Uterus (tissue), 2 donors: Measurements from ENCODE around the gene DNAJC22.

Experiments used
- POLR2A ChIP-seq, 2 donors: fragments of 450-650 bp; IDR thresholded peaks; one replicate each; pipeline ENCODE4 v1.6.1; 2016; ENCODE audit warnings: antibody characterized with exemption in 2 of 2, mild to moderate bottlenecking in 1 of 2, moderate library complexity in 1 of 2
- TF ChIP-seq, protein P1 (sequence below), 4 experiments: fragments of 200-600 bp in 2 of 4; fragments of 450-650 bp in 2 of 4; sonication (generic) in 2 of 4; IDR thresholded peaks; one replicate each; pipeline ENCODE4 v1.5.1; 2016 to 2019; ENCODE audit warnings: antibody characterized with exemption in 4 of 4, mild to moderate bottlenecking in 2 of 4, moderate library complexity in 1 of 4

DNA sequence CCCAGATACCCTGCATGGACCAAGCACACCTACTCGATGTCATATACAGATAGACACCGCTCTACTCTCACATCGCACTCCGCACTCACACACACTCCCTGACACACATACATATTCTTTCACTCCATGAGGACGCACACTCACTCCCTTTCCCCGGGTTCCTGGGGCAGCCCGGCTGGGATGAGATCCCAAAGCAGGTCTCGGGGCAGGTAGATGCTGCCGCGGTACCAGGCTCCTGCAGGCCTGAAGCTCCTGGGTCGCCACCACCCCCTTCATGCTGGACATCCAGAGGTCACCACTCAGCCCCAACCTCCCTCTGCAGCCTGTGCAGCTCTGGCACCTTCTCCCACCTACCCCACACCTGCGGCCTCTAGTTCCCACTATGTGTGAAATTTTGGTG, 12.0 kb upstream of the DNAJC22 start:
- TF ChIP-seq, protein P1, sequence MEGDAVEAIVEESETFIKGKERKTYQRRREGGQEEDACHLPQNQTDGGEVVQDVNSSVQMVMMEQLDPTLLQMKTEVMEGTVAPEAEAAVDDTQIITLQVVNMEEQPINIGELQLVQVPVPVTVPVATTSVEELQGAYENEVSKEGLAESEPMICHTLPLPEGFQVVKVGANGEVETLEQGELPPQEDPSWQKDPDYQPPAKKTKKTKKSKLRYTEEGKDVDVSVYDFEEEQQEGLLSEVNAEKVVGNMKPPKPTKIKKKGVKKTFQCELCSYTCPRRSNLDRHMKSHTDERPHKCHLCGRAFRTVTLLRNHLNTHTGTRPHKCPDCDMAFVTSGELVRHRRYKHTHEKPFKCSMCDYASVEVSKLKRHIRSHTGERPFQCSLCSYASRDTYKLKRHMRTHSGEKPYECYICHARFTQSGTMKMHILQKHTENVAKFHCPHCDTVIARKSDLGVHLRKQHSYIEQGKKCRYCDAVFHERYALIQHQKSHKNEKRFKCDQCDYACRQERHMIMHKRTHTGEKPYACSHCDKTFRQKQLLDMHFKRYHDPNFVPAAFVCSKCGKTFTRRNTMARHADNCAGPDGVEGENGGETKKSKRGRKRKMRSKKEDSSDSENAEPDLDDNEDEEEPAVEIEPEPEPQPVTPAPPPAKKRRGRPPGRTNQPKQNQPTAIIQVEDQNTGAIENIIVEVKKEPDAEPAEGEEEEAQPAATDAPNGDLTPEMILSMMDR (IDR thresholded peaks at IDR 0.05), result no peak
- TF ChIP-seq POLR2A (IDR thresholded peaks at IDR 0.05), result no peak
